NCI-H69 (cell line): Measurements from ENCODE around the gene GFY.
A peak's percentile ranks its signal among the peaks of the same experiment; 100 is the strongest.

ENCODE experiments used
- DNase-seq: peaks from one replicate; lab custom pipeline; 2025; lab: John Stamatoyannopoulos, UW

Gene GFY

GRCh38 chr19:49408816-49409440, 16.3 kb upstream of the GFY start:
- no peak for DNase-seq

GRCh38 chr19:49409441-49410029, 15.7 kb upstream of the GFY start:
- DNase-seq, result peak; percentile 60

GRCh38 chr19:49411681-49412326, 13.4 kb upstream of the GFY start:
- no peak for DNase-seq

GRCh38 chr19:49413348-49413747, 11.8 kb upstream of the GFY start:
- peak; percentile 97 for DNase-seq

GRCh38 chr19:49414256-49414655, 10.9 kb upstream of the GFY start:
- DNase-seq, result no peak

- DNase-seq, result no peak
Measured at GRCh38 chr19:49415102-49415809, 9.9 kb upstream of the GFY start.

- no peak for DNase-seq
Measured at GRCh38 chr19:49415810-49416200, 9.4 kb upstream of the GFY start.

GRCh38 chr19:49417088-49417487, 8.1 kb upstream of the GFY start:
- DNase-seq, result no peak

- no peak for DNase-seq
Measured at GRCh38 chr19:49418511-49418910, 6.7 kb upstream of the GFY start.

GRCh38 chr19:49419173-49419572, 6.0 kb upstream of the GFY start:
- DNase-seq, result no peak

GRCh38 chr19:49420227-49420626, 5.0 kb upstream of the GFY start:
- no peak for DNase-seq

- DNase-seq, result peak; percentile 98
Measured at GRCh38 chr19:49421039-49421877, 3.9 kb upstream of the GFY start.

- no peak for DNase-seq
Measured at GRCh38 chr19:49421878-49422202, 3.3 kb upstream of the GFY start.

- DNase-seq, result peak; percentile 92
Measured at GRCh38 chr19:49422407-49423070, 2.6 kb upstream of the GFY start.

GRCh38 chr19:49423071-49423984, 1.9 kb upstream of the GFY start, which contains the start of gene PTH2:
PTH2 (minus strand) TSS chr19:49423441; CDS start chr19:49423339, 102 bp downstream.
- DNase-seq, result peak; percentile 67

GRCh38 chr19:49423985-49424303, 1.2 kb upstream of the GFY start:
- DNase-seq, result no peak

GRCh38 chr19:49425922-49426592, 869 bp downstream of the GFY start:
- peak; percentile 88 for DNase-seq

GRCh38 chr19:49427339-49427738, 2.2 kb downstream of the GFY start:
- DNase-seq, result no peak

GRCh38 chr19:49427855-49428546, 2.8 kb downstream of the GFY start:
- DNase-seq, result peak; percentile 76
